HG03139 (cell line): ENCODE measurements around the gene MTUS2.

Experiments used
- ATAC-seq: cut with Tn5 transposase; IDR thresholded peaks from one replicate; pipeline ENCODE4 v1.9.1; 2021; ENCODE audit not compliant: unreplicated experiment

Gene MTUS2

GRCh38 chr13:29103065-29103800 lies 283.1 kb downstream of the MTUS2 start:
- ATAC-seq: no peak

- no peak for ATAC-seq
Observed at GRCh38 chr13:29104461-29104860, 284.3 kb downstream of the MTUS2 start.

GRCh38 chr13:29105779-29106178 lies 285.6 kb downstream of the MTUS2 start:
- no peak for ATAC-seq

GRCh38 chr13:29106651-29107050 lies 286.5 kb downstream of the MTUS2 start:
- ATAC-seq: no peak

- no peak for ATAC-seq
Observed at GRCh38 chr13:29108068-29108786, 288.1 kb downstream of the MTUS2 start.

- ATAC-seq: no peak
Observed at GRCh38 chr13:29109987-29110386, 289.8 kb downstream of the MTUS2 start.

GRCh38 chr13:29111446-29111845 lies 291.3 kb downstream of the MTUS2 start:
- no peak for ATAC-seq

GRCh38 chr13:29115842-29116241 lies 295.7 kb downstream of the MTUS2 start:
- no peak for ATAC-seq

GRCh38 chr13:29117663-29118062 lies 297.5 kb downstream of the MTUS2 start:
- ATAC-seq: no peak

GRCh38 chr13:29118471-29118870 lies 298.3 kb downstream of the MTUS2 start:
- no peak for ATAC-seq

GRCh38 chr13:29125191-29125933 lies 305.2 kb downstream of the MTUS2 start:
- peak; percentile 51 for ATAC-seq

- ATAC-seq: peak; percentile 58
Observed at GRCh38 chr13:29125934-29126424, 305.8 kb downstream of the MTUS2 start.

GRCh38 chr13:29129616-29130015 lies 309.5 kb downstream of the MTUS2 start:
- ATAC-seq: no peak

- no peak for ATAC-seq
Observed at GRCh38 chr13:29131159-29131558, 311.0 kb downstream of the MTUS2 start.

GRCh38 chr13:29131881-29132668 lies 311.9 kb downstream of the MTUS2 start:
- no peak for ATAC-seq

- no peak for ATAC-seq
Observed at GRCh38 chr13:29136341-29136740, 316.2 kb downstream of the MTUS2 start.

GRCh38 chr13:29137016-29137415 lies 316.9 kb downstream of the MTUS2 start:
- no peak for ATAC-seq

- no peak for ATAC-seq
Observed at GRCh38 chr13:29137995-29138394, 317.9 kb downstream of the MTUS2 start.

- no peak for ATAC-seq
Observed at GRCh38 chr13:29140277-29140676, 320.1 kb downstream of the MTUS2 start.

GRCh38 chr13:29143847-29144246 lies 323.7 kb downstream of the MTUS2 start:
- ATAC-seq: no peak

- no peak for ATAC-seq
Observed at GRCh38 chr13:29154390-29154789, 334.3 kb downstream of the MTUS2 start.
